Sigmoid colon (tissue), 7 donors: ENCODE data around the gene BPIFB3. TPM values are rescaled to one million over a fixed set of nuclear protein-coding genes. Genes with fewer than 3 reads are reported as not detected.

ENCODE experiments used
- DNase-seq: peaks from one replicate; pipeline ENCODE4 v3.0.0-alpha.2; 2019
- H3K27ac ChIP-seq, 4 donors: fragments of 200-600 bp; sonication (generic); one replicate each; pipeline ENCODE4 v1.5.1; 2016 to 2019; ENCODE audit warnings: mild to moderate bottlenecking in 1 of 4
- H3K27me3 ChIP-seq, 3 donors: fragments of 200-600 bp; sonication (generic); one replicate each; pipeline ENCODE4 v1.5.1; 2019; ENCODE audit warnings: mild to moderate bottlenecking in 1 of 3
- H3K36me3 ChIP-seq, 4 donors: fragments of 200-600 bp; sonication (generic); one replicate each; pipeline ENCODE4 v1.5.1; 2016 to 2019
- H3K4me1 ChIP-seq, 4 donors: fragments of 200-600 bp; sonication (generic); one replicate each; pipeline ENCODE4 v1.5.1; 2017 to 2019
- H3K4me3 ChIP-seq, 4 donors: fragments of 200-600 bp; sonication (generic); one replicate each; pipeline ENCODE4 v1.5.1; 2017 to 2019; ENCODE audit warnings: mild to moderate bottlenecking in 2 of 4, moderate library complexity in 1 of 4
- H3K9me3 ChIP-seq, 4 donors: fragments of 200-600 bp in 3 of 4; sonication (generic) in 3 of 4; one replicate each; pipeline versions ENCODE4 v1.5.1 to v1.6.1; 2013 to 2019
- EP300 ChIP-seq, 4 donors: sonication (generic); formaldehyde crosslinking; IDR thresholded peaks; one replicate each; pipeline ENCODE4 v1.6.1; 2017; ENCODE audit warnings: antibody characterized with exemption in 4 of 4
- POLR2A ChIP-seq, 2 donors: fragments of 450-650 bp; IDR thresholded peaks; one replicate each; pipeline ENCODE4 v1.6.1; 2016; ENCODE audit warnings: antibody characterized with exemption in 2 of 2, mild to moderate bottlenecking in 2 of 2, moderate library complexity in 2 of 2
- POLR2AphosphoS5 ChIP-seq, 4 donors: sonication (generic); formaldehyde crosslinking; IDR thresholded peaks; one replicate each; pipeline ENCODE4 v1.6.1; 2017; ENCODE audit warnings: antibody characterized with exemption in 4 of 4
- WGBS, 2 donors: extraction: QIAGEN DNeasy Blood & Tissue Kit; methylation state at CpG; one replicate each; pipeline ENCODE4 v1.1.7; 2013; 5-methylcytosine and 5-hydroxymethylcytosine counted together
- intact Hi-C: fragments of 100-400 bp; cut with DNase I; formaldehyde crosslinking; loops from one replicate; pipeline ENCODE4 v1.15.1; 2023
- polyA plus RNA-seq, 3 donors: library from polyadenylated mRNA; stranded (reverse); fragments of 200-250 nt; gene quantifications; one replicate each; pipeline ENCODE4 v1.2.3, GENCODE V29; 2013
- total RNA-seq, 4 donors: library from RNA; depleted of rRNA; stranded (reverse); fragments of >200 nt; gene quantifications; one replicate each; pipeline ENCODE4 v1.1.0, GENCODE V29; 2016
- TF ChIP-seq, protein P1 (sequence below), 4 experiments: fragments of 450-650 bp in 3 of 4; fragments of 200-600 bp in 1 of 4; IDR thresholded peaks; one replicate each; pipeline ENCODE4 v1.5.1; 2016 to 2019; ENCODE audit warnings: antibody characterized with exemption in 4 of 4, mild to moderate bottlenecking in 3 of 4, moderate library complexity in 2 of 4
- donor health status: healthy with polysubstance abuse.
- donor health status: Bipolar disorder and iron deficiency.
- donor health status: healthy.

Gene BPIFB3
- total and polyA plus RNA-seq, 7 donors = not detected

DNA sequence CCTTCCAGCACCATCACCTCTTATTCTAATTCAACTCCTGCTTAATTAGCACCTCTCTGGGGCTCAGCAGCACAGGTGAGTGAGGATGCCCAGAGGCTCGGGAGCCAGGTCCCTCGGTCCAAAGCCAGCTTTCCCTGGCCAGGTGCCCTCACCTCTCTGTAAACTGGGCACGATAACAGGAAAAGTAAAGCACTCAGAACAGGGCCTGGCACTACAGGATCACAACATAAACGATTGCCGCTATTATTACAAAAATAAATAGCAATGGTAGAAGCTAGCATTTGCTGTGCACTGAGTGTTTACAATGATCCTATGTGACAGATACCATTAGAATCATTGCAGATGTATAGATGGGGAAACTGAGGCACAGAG, 43.6 kb upstream of the BPIFB3 start:
- WGBS, 2 donors = 77 to 82% methylated on average over 5 of the region's 5 CpGs
- H3K4me3 ChIP-seq = no peak overlapping the region

DNA sequence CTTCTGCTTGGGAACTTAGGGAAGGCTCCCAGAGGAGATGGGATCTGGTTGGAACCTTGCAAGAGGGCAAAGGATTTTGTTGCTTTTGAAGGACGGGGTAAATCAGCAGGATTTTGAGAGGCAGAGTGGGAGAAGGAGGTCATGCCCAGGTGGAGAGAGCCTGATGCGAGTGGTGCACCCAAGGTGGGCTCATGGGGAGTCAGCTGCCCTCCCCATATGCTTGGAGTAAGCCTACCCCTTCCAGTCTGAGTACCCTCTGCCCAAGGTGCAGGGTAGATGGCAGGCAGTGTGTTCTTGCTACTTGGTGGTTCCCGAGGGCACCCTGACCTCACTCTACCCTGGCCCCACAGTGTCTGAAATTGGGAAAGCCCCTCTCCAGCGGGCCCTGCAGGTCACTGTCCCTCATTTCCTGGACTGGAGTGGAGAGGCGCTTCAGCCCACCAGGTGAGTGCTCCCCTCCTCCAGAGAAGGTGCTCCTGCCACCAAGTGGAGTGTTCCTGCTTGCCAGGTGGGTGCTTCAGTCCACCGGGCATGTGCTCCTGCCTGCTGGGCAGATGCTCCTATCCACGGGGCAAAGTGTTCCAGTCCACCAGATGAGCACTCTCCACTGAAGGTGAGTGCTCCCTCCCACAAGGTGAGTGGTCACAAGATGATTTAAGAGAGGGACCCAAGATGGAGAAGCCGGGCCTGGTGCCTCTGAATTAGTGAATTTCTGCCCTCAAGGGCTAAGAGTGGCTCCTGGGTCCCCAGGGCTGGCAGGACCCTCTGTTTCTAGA, 42.8 kb upstream of the BPIFB3 start:
- WGBS, 2 donors = 68 to 90% methylated on average over 8 of the region's 8 CpGs
- TF ChIP-seq, protein P1, sequence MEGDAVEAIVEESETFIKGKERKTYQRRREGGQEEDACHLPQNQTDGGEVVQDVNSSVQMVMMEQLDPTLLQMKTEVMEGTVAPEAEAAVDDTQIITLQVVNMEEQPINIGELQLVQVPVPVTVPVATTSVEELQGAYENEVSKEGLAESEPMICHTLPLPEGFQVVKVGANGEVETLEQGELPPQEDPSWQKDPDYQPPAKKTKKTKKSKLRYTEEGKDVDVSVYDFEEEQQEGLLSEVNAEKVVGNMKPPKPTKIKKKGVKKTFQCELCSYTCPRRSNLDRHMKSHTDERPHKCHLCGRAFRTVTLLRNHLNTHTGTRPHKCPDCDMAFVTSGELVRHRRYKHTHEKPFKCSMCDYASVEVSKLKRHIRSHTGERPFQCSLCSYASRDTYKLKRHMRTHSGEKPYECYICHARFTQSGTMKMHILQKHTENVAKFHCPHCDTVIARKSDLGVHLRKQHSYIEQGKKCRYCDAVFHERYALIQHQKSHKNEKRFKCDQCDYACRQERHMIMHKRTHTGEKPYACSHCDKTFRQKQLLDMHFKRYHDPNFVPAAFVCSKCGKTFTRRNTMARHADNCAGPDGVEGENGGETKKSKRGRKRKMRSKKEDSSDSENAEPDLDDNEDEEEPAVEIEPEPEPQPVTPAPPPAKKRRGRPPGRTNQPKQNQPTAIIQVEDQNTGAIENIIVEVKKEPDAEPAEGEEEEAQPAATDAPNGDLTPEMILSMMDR (IDR thresholded peaks at IDR 0.05) = no peak
- TF ChIP-seq POLR2AphosphoS5 (IDR thresholded peaks at IDR 0.05) (no peak), POLR2A (IDR thresholded peaks at IDR 0.05) (no peak)
- H3K4me1 ChIP-seq = no peaks in the 10 kb centered on the region
- no peak overlapping the region for H3K4me3 ChIP-seq
- H3K36me3 ChIP-seq = no peaks in the 10 kb centered on the region
- no peak overlapping the region for H3K27ac ChIP-seq
- intact Hi-C loops = no loop called here
- DNase-seq = no peak
- no peaks in the 10 kb centered on the region for H3K9me3 ChIP-seq
- H3K27me3 ChIP-seq = no peaks in the 10 kb centered on the region

More for the DNA sequence above, 43.6 kb upstream of the BPIFB3 start:
- H3K9me3 ChIP-seq = no peaks in the 10 kb centered on the region
- TF ChIP-seq, protein P1 (IDR thresholded peaks at IDR 0.05) = no peak
- no peak for TF ChIP-seq EP300 (IDR thresholded peaks at IDR 0.05)
- no peak for TF ChIP-seq POLR2AphosphoS5 (IDR thresholded peaks at IDR 0.05)
- no peak for TF ChIP-seq POLR2A (IDR thresholded peaks at IDR 0.05)
- intact Hi-C loops = no loop called here
- no peaks in the 10 kb centered on the region for H3K36me3 ChIP-seq
- DNase-seq = no peak
- no peaks in the 10 kb centered on the region for H3K4me1 ChIP-seq
- H3K27ac ChIP-seq = no peak overlapping the region
- H3K27me3 ChIP-seq = no peaks in the 10 kb centered on the region

DNA sequence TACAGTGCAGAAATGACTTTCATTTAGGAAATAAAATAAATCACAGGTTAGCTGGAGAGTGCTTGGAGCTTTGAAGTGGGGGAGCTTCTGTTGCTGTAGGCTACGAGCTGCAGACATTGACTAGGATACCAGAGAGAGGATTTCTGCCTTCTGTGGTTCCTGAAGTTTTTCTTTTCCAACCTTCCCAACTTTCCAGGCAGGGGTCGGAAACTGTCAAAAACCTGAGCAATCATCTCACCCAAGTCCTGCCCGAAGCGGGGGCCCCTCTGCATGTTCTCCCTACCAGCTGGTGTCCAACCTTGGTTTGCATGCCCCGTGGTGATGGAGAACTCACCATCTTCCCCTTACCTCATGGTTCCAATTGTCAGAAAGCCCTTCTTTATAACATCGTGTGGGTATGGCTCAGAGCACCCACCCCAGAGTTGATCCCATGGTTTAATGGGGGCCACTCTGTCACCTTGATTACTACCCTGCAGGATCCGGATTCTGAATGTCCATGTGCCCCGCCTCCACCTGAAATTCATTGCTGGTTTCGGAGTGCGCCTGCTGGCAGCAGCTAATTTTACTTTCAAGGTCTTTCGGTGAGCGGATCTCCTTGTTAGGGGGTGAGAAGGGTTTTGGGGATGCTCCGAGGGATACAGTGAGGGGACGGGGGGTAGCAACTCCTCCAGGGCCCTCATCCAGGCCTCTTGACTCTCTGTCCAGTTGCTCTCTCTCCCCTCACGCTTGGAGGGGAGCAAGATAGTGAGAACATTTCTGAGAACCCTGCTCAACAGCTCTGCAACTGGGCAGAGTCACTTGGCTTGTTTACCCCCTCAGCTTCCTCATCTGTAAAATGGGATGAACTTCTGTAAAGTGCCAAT, 41.1 kb upstream of the BPIFB3 start:
- TF ChIP-seq, protein P1 (IDR thresholded peaks at IDR 0.05) = no peak
- TF ChIP-seq POLR2AphosphoS5 (IDR thresholded peaks at IDR 0.05) (no peak), EP300 (IDR thresholded peaks at IDR 0.05) (no peak), POLR2A (IDR thresholded peaks at IDR 0.05) (no peak)
- no peak overlapping the region for H3K4me3 ChIP-seq
- H3K27me3 ChIP-seq = peaks cover 0 to 6% (median 0%) of the 10 kb centered on the region in 3 donors
- H3K36me3 ChIP-seq = no peaks in the 10 kb centered on the region
- no peaks in the 10 kb centered on the region for H3K9me3 ChIP-seq
- H3K27ac ChIP-seq = no peak overlapping the region
- intact Hi-C loops = no loop called here
- WGBS, 2 donors = 77 to 84% methylated on average over 15 of the region's 15 CpGs
- DNase-seq = no peak
- no peaks in the 10 kb centered on the region for H3K4me1 ChIP-seq

DNA sequence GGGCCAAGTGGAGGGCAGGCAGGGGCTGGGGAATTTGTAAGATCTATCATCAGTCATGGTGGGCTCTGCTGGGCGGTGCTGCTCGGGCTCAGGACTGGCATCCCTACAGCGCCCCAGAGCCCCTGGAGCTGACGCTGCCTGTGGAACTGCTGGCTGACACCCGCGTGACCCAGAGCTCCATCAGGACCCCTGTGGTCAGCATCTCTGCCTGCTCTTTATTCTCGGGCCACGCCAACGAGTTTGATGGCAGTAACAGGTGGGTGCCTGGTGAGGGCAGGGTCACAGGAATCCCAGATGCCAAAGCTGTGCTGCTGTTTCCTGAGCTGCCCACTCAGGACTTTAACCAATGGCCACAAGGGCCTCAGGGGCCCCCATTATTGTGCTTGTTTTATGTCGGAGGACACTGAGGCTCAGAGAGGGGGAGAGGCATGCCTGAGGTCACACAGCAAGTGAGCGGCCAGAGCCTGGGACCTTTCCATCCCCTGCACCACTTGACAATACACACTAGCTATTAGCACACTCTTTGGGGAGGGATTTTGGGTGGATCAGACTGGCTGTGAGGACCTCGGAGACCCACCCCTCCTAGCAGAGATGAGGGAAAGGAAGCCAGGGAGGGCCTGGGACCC, 39.9 kb upstream of the BPIFB3 start:
- H3K4me3 ChIP-seq = no peak overlapping the region
- no peak for TF ChIP-seq EP300 (IDR thresholded peaks at IDR 0.05)
- no peak for TF ChIP-seq POLR2A (IDR thresholded peaks at IDR 0.05)
- no peak for TF ChIP-seq POLR2AphosphoS5 (IDR thresholded peaks at IDR 0.05)
- TF ChIP-seq, protein P1 (IDR thresholded peaks at IDR 0.05) = no peak
- no peaks in the 10 kb centered on the region for H3K4me1 ChIP-seq
- 66 to 78% methylated on average over 12 of the region's 12 CpGs for WGBS, 2 donors
- H3K27ac ChIP-seq = no peak overlapping the region
- H3K9me3 ChIP-seq = no peaks in the 10 kb centered on the region
- H3K36me3 ChIP-seq = no peaks in the 10 kb centered on the region
- intact Hi-C loops = no loop called here
- H3K27me3 ChIP-seq = peaks cover 0 to 6% (median 0%) of the 10 kb centered on the region in 3 donors
- DNase-seq = no peak
